ENCODE measurements around the gene FOXA2.

Gene FOXA2

GRCh38 chr20:22536956-22537756 lies 47.2 kb downstream of the FOXA2 start:
- no peak for DNase-seq (ENCODE audit: low read depth)

- DNase-seq (ENCODE audit: low read depth): no peak
Observed at GRCh38 chr20:22536141-22536828, 48.1 kb downstream of the FOXA2 start.

GRCh38 chr20:22535483-22535882 lies 48.9 kb downstream of the FOXA2 start:
- DNase-seq (ENCODE audit: low read depth): no peak

GRCh38 chr20:22533823-22534751 lies 50.3 kb downstream of the FOXA2 start:
- DNase-seq (ENCODE audit: low read depth): no peak

GRCh38 chr20:22532598-22532997 lies 51.8 kb downstream of the FOXA2 start:
- DNase-seq (ENCODE audit: low read depth): no peak

- no peak for DNase-seq (ENCODE audit: low read depth)
Observed at GRCh38 chr20:22531756-22532155, 52.6 kb downstream of the FOXA2 start.

- DNase-seq (ENCODE audit: low read depth): no peak
Observed at GRCh38 chr20:22531056-22531615, 53.2 kb downstream of the FOXA2 start.
